Type B pancreatic cell (in vitro differentiated cells): ENCODE data around the gene TNS4. TPM values are rescaled to one million over a fixed set of nuclear protein-coding genes. Genes with fewer than 3 reads are reported as not detected.
A peak's percentile ranks its signal among the peaks of the same experiment; 100 is the strongest.

ENCODE experiments used
- DNase-seq: peaks from one replicate; pipeline ENCODE4 v3.0.0; 2021; ENCODE audit warnings: mixed read lengths; ENCODE audit not compliant: unreplicated experiment; ENCODE audit errors: extremely low spot score
- H3K27ac Mint-ChIP-seq: 2 replicates; pipeline ENCODE4 v1.8.0; 2021; ENCODE audit warnings: mild to moderate bottlenecking, mixed read lengths
- H3K27me3 Mint-ChIP-seq: 2 replicates; pipeline ENCODE4 v1.8.0; 2021; ENCODE audit warnings: mixed read lengths
- H3K36me3 Mint-ChIP-seq: 2 replicates; pipeline ENCODE4 v1.8.0; 2021; ENCODE audit warnings: mixed read lengths
- H3K4me1 Mint-ChIP-seq: one replicate; pipeline ENCODE4 v1.8.0; 2021; ENCODE audit warnings: mixed read lengths; ENCODE audit not compliant: unreplicated experiment
- H3K4me3 Mint-ChIP-seq: 2 replicates; pipeline ENCODE4 v1.8.0; 2021; ENCODE audit warnings: mild to moderate bottlenecking, mixed read lengths
- H3K9me3 Mint-ChIP-seq: 2 replicates; pipeline ENCODE4 v1.8.0; 2021; ENCODE audit warnings: mixed read lengths
- total RNA-seq: library from RNA; stranded (reverse); gene quantifications from 2 replicates; pipeline ENCODE4 v1.2.1, GENCODE V29; 2021; ENCODE audit warnings: low replicate concordance
- TF ChIP-seq, protein P1 (sequence below): fragments of 200-600 bp; sonication (generic); conservative IDR thresholded peaks from 2 replicates; pipeline ENCODE4 v1.5.0; 2021; ENCODE audit warnings: antibody characterized with exemption, mild to moderate bottlenecking

TNS4 gene
- total RNA-seq, 1 donor from 2014 or later = 2.3 TPM

GRCh38 chr17:40532520-40533253 lies 31.3 kb upstream of the TNS4 start:
- Mint-ChIP-seq H3K27ac (peak overlapping the region; percentile 88), H3K36me3 (no peaks in the 10 kb centered on the region), H3K4me1 (peaks cover 42% of the 10 kb centered on the region), H3K27me3 (peaks cover 15% of the 10 kb centered on the region), H3K4me3 (no peak overlapping the region), H3K9me3 (no peaks in the 10 kb centered on the region)
- DNase-seq = no peak
- TF ChIP-seq, protein P1, sequence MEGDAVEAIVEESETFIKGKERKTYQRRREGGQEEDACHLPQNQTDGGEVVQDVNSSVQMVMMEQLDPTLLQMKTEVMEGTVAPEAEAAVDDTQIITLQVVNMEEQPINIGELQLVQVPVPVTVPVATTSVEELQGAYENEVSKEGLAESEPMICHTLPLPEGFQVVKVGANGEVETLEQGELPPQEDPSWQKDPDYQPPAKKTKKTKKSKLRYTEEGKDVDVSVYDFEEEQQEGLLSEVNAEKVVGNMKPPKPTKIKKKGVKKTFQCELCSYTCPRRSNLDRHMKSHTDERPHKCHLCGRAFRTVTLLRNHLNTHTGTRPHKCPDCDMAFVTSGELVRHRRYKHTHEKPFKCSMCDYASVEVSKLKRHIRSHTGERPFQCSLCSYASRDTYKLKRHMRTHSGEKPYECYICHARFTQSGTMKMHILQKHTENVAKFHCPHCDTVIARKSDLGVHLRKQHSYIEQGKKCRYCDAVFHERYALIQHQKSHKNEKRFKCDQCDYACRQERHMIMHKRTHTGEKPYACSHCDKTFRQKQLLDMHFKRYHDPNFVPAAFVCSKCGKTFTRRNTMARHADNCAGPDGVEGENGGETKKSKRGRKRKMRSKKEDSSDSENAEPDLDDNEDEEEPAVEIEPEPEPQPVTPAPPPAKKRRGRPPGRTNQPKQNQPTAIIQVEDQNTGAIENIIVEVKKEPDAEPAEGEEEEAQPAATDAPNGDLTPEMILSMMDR = no peak

DNA sequence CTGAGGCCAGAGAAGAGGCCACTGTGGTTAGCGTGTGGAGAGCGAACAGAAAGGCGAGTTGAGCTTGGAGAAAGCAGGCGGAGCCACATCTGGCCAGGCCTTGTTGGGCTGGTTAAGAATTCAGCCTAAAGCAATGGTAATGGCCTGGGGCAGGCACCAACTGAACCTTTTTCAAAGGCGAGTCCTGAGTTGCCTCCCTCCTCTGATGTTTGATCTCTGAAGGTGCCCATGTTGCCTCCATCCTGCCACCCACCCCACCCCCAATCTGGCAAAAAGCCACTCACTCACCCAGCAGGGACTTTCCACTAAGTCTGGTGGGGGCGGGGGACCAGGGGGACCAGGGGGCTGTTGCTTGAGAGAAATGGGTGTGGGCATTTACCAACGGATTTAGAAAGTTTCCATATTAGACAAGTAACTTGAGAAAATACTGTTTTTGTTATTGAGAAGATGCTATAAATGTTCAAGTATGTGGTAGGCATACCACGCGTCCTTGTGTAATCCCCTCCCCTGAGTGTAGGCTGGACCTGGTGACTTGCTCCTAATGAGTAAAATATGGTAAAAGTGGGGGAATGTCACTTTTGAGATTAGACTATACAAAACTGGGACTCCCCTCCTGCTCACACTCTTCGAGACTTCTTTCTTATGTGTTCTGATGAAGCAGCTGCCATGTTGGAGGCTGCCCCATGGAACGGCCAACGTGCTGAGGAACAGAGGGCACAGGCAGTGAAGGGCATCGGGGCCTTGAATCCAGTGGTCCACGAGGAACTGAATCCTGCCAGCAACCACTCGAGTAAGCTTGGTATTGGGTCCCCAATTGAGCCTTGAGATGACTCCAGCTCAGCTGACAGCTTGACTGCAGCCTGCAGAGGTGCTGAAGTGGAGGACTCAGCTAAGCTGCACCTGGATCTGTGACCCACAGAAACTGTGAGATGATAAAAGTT lies 29.9 kb upstream of the TNS4 start:
- no peak overlapping the region for H3K27ac Mint-ChIP-seq
- no peak overlapping the region for H3K4me3 Mint-ChIP-seq
- H3K4me1 Mint-ChIP-seq = peaks cover 36% of the 10 kb centered on the region
- TF ChIP-seq, protein P1 = no peak
- no peaks in the 10 kb centered on the region for H3K9me3 Mint-ChIP-seq
- H3K36me3 Mint-ChIP-seq = no peaks in the 10 kb centered on the region
- H3K27me3 Mint-ChIP-seq = peaks cover 15% of the 10 kb centered on the region
- no peak for DNase-seq

DNA sequence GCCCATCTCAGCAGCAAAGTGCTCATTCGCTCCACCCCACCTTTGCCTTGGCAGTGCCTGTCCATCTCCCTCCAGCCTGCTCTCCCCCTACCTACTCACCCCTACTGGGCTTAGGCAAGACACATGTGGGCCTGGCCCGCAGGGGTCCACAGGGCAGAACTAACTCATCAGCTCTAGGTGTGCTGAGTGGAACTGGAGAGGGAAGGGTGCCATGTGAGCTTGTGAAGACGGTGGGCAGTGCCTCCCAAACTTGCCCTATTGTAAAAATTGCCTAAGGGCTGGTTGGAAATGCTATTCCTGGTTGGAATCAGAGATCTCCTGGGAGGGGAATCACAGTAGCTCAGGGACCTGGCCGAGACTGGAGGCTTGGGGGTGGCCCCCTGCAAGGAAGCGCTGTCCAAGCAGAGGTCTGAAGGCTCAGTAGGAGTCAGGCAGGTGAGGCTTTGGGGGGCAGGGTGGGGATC lies 29.1 kb upstream of the TNS4 start:
- DNase-seq = no peak
- H3K4me3 Mint-ChIP-seq = no peak overlapping the region
- no peaks in the 10 kb centered on the region for H3K36me3 Mint-ChIP-seq
- H3K4me1 Mint-ChIP-seq = peaks cover 30% of the 10 kb centered on the region
- H3K9me3 Mint-ChIP-seq = no peaks in the 10 kb centered on the region
- no peak overlapping the region for H3K27ac Mint-ChIP-seq
- peaks cover 10% of the 10 kb centered on the region for H3K27me3 Mint-ChIP-seq
- TF ChIP-seq, protein P1 = no peak

GRCh38 chr17:40529991-40530390 lies 28.6 kb upstream of the TNS4 start:
- Mint-ChIP-seq H3K4me3 (no peak overlapping the region), H3K27ac (no peak overlapping the region), H3K9me3 (no peaks in the 10 kb centered on the region), H3K27me3 (peaks cover 14% of the 10 kb centered on the region), H3K36me3 (no peaks in the 10 kb centered on the region), H3K4me1 (peaks cover 30% of the 10 kb centered on the region)
- DNase-seq = no peak
- TF ChIP-seq, protein P1 = no peak

GRCh38 chr17:40528692-40529417 lies 27.4 kb upstream of the TNS4 start:
- H3K4me3 Mint-ChIP-seq = no peak overlapping the region
- TF ChIP-seq, protein P1 = no peak
- H3K27ac Mint-ChIP-seq = no peak overlapping the region

More at GRCh38 chr17:40528692-40529417, 27.4 kb upstream of the TNS4 start:
- Mint-ChIP-seq H3K4me1 (peaks cover 23% of the 10 kb centered on the region), H3K36me3 (no peaks in the 10 kb centered on the region), H3K27me3 (peaks cover 17% of the 10 kb centered on the region), H3K9me3 (peaks cover 5% of the 10 kb centered on the region)
- DNase-seq = no peak
